ENCODE measurements around the gene COX10.

- no peak for TF ChIP-seq REST (IDR thresholded peaks at IDR 0.05; ENCODE audit: insufficient read depth in 1 of 2, low read depth in 2 of 2, low read length in 2 of 2)
- TF ChIP-seq SIN3A (IDR thresholded peaks at IDR 0.05; ENCODE audit: borderline replicate concordance, insufficient read depth, low read length): no peak
- TF ChIP-seq TAF1 (IDR thresholded peaks at IDR 0.05; ENCODE audit: borderline replicate concordance, insufficient read depth, low read length): no peak
- no peak for TF ChIP-seq POLR2AphosphoS5 (IDR thresholded peaks at IDR 0.05; ENCODE audit: low read depth, low read length)
- no peak for TF ChIP-seq FOXP2 (optimal IDR thresholded peaks at IDR 0.05; ENCODE audit: borderline replicate concordance, extremely low read depth, extremely low read length, insufficient read depth)
Measured at GRCh38 chr17:14037453-14037852, 31.9 kb upstream of the COX10 start.
